ENCODE data around the gene KNG1. TPM values are rescaled to one million over a fixed set of nuclear protein-coding genes. Genes with fewer than 3 reads are reported as not detected.

The KNG1 gene
- total and polyA plus RNA-seq, 8 donors = 0.09 to 0.51 (median 0.14) TPM; not detected in 5

- peaks cover 28 to 30% (median 28%) of the 10 kb centered on the region in 3 donors for H3K4me1 ChIP-seq
- ATAC-seq (no peak), DNase-seq (no peak), FAIRE-seq (no peak)
- TF ChIP-seq CTCF (IDR thresholded peaks at IDR 0.05) = no peak
- no peak overlapping the region for H3K27ac ChIP-seq
- WGBS, 2 donors = 47 to 55% methylated on average over 3 of the region's 3 CpGs
- intact Hi-C loops (cut with DNase I) = no loop called here
- no peaks in the 10 kb centered on the region for H3K27me3 ChIP-seq
- H3K4me3 ChIP-seq = peak overlapping the region in 2 of 4 donors; percentile 86
- H3K36me3 ChIP-seq = peaks cover 9 to 56% (median 37%) of the 10 kb centered on the region in 3 donors
- H3K9me3 ChIP-seq = no peaks in the 10 kb centered on the region
Measured at GRCh38 chr3:186786922-186787321, 69.8 kb downstream of the KNG1 start.

- H3K27me3 ChIP-seq = no peaks in the 10 kb centered on the region
- H3K9me3 ChIP-seq = no peaks in the 10 kb centered on the region
- intact Hi-C loops (cut with DNase I) = no loop called here
- H3K27ac ChIP-seq = no peak overlapping the region
- FAIRE-seq (no peak), DNase-seq (no peak), ATAC-seq (no peak)
- peaks cover 28 to 30% (median 28%) of the 10 kb centered on the region in 3 donors for H3K4me1 ChIP-seq
- peak overlapping the region in 2 of 4 donors; percentile 86 for H3K4me3 ChIP-seq
- peaks cover 9 to 56% (median 37%) of the 10 kb centered on the region in 3 donors for H3K36me3 ChIP-seq
- TF ChIP-seq CTCF (IDR thresholded peaks at IDR 0.05) = no peak
- WGBS, 2 donors = 56 to 59% methylated on average over 15 of the region's 15 CpGs
Measured at GRCh38 chr3:186787642-186788481, 70.7 kb downstream of the KNG1 start.

- intact Hi-C loops (cut with DNase I) = no loop called here
- Histone ChIP-seq H3K4me3 (no peak overlapping the region), H3K4me1 (peaks cover 28 to 30% (median 28%) of the 10 kb centered on the region in 3 donors), H3K27ac (no peak overlapping the region), H3K36me3 (peaks cover 9 to 56% (median 37%) of the 10 kb centered on the region in 3 donors), H3K9me3 (no peaks in the 10 kb centered on the region), H3K27me3 (no peaks in the 10 kb centered on the region)
- 45 to 47% methylated on average over 13 of the region's 13 CpGs for WGBS, 2 donors
- no peak for TF ChIP-seq CTCF (IDR thresholded peaks at IDR 0.05)
- no peak for DNase-seq
- no peak for FAIRE-seq
- no peak for ATAC-seq
Measured at GRCh38 chr3:186788482-186789370, 71.6 kb downstream of the KNG1 start.

GRCh38 chr3:186789554-186790260 is 72.5 kb downstream of the KNG1 start:
- DNase-seq (no peak), FAIRE-seq (peak; percentile 87), ATAC-seq (no peak)
- WGBS, 2 donors = 42 to 46% methylated on average over 4 of the region's 4 CpGs
- Histone ChIP-seq H3K4me3 (no peak overlapping the region), H3K36me3 (peaks cover 9 to 55% (median 34%) of the 10 kb centered on the region in 3 donors), H3K27me3 (no peaks in the 10 kb centered on the region), H3K27ac (no peak overlapping the region), H3K4me1 (peaks cover 28 to 30% (median 28%) of the 10 kb centered on the region in 3 donors), H3K9me3 (no peaks in the 10 kb centered on the region)
- no peak for TF ChIP-seq CTCF (IDR thresholded peaks at IDR 0.05)
- intact Hi-C loops (cut with DNase I) = no loop called here
